A204.1 (cell line): ENCODE measurements around the gene MR1.
"Not testable (repeated sequence)": the region's sequence is repeated elsewhere in the genome, so short reads cannot be mapped to it uniquely, and the experiment has no call there.

Experiments used
- FAIRE-seq: peaks from 2 replicates; lab custom pipeline; 2012; peaks lifted over from hg19 to GRCh38; lab: Jason Lieb, UNC

The MR1 gene

DNA sequence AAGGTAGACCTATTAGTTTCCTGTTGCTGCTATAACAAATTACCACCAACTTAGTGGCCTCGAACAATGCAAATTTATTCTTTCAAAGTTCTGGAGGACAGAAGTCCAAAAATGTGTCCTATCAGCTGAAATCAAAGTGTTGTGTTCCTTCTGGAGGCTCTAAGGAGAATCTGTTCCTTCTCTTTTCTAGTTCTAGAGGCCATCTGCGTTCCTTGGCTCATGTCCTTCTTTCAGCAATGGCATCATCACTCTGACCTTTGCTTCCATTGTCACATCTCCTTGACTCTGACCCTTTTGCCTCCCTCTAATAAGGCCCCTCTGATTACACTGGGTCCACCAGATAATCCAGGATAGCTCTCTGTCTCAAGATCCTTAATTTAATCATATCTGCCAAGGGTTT, 1.2 kb upstream of the MR1 start:
- FAIRE-seq, result no peak

DNA sequence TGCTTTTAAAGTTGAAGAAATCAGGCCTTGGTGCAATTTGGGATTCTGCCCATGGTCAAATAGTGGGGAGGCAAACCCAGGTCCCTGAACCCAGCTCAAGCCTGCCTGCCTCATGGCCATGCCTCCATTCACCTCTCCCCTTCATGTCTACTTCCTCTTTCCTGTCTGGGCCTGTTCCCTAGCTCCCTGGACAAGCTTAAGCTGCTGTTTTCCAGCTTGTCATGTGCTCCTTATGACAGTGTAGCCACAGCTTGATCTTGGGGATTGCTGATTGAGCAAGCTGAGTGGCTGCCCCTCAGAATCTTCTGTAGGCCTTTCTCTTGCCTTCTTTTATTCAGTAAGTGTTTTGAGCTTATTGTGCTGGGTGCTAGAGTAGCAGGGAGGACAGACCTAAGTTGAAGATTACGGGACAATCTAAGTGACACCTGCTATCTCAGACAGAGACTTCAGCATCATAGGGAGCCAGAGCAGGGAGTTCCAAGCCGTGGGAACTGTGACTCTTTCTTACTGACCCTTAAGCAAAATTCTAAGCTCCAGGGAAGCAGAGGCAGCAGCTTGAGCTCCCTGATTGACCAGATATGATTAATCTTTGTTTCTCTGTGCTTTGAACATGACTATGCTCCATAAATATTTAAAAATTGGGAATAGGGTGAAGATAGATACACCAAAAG, 520 bp upstream of the MR1 start:
- FAIRE-seq, result no peak

DNA sequence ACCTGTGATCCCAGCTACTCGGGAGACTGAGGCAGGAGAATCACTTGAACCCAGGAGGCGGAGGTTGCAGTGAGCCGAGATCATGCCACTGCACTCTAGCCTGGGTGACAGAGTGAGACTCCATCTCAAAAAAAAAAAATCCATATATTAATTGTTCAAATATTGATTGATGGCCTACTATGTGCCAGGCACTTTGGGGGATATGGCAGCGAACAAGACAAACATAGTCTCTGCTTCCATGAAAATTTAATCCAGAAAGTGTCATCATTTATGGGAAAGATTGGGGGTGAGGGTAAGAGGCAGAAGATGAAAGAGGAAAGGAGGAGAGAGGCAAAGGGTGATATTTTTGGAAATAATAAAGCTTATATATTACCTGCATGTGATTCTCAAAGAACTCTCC, 1.4 kb downstream of the MR1 start:
- FAIRE-seq, result not testable (repeated sequence)

DNA sequence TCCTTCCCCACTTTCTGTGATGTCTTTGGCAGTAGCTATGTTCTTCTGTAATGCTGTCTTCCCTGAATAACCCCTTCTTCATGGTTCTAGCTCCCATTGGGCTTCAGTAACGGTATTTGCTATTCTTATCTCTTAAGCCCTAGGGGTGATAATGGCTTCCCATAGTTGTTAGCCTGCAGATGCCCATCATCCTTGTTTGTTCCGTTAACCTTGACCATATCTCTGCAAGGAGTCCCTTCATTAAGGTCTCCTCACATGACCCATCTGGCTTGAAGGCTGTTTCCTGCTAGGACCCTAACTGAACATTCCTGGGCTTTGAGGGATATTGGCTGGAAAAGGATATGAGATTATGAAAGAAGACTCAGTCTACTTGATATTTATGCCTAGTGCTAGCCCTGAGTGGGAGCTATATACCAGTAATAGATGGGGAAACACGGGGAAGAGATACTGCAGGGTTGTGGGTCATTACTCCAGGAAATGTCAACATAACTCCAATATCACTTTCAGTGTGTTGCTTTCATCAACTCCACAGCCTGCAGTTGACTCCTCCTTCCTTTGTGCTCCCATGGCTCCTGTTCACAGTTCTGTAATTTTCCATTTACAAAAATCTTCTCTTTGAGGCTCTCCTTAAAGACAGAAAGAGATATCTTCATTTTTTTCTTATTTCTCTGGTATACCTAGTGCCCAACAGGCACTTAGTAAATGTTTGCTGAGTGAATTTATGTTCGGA, 2.5 kb downstream of the MR1 start:
- no peak for FAIRE-seq

DNA sequence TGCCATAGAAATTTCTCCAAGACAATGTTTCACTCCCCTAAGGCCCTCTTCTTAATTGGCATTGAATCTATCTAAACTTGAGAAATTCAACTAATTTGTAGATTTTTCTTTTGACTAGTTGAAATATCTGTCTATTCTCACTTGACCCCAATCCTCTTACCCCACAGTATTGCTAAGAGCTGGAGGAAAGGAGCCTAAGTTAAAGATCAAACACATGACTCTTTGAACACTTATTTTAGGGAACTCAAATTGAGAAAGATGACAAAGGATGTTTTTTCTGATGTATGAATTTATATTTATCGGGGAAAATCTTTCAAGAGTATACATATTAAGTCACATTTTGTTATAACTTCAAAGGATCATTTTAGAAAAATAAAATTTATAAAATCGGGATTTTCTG, 3.6 kb downstream of the MR1 start:
- no peak for FAIRE-seq

DNA sequence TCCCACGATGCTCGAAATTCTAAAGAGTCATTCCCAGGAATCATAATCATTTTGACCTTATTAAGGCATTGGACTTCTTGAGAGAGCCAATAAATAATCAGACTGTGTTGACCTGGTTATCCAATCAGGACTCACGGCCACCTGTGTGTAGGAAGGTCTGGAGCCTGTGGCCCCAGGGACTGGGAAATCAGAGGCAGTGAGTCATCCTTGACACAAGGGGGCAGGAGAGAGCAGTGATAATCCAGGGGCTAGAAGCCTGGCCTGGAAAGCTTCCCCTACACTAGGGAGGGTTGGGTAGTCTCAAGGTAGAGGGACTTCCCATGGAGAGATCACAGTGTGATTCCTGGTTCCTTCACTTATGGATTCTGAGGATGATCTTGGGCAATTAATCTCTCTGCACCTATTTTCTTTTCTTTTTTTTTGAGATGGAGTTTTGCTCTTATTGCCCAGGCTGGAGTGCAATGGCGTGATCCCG, 4.7 kb downstream of the MR1 start:
- no peak for FAIRE-seq

DNA sequence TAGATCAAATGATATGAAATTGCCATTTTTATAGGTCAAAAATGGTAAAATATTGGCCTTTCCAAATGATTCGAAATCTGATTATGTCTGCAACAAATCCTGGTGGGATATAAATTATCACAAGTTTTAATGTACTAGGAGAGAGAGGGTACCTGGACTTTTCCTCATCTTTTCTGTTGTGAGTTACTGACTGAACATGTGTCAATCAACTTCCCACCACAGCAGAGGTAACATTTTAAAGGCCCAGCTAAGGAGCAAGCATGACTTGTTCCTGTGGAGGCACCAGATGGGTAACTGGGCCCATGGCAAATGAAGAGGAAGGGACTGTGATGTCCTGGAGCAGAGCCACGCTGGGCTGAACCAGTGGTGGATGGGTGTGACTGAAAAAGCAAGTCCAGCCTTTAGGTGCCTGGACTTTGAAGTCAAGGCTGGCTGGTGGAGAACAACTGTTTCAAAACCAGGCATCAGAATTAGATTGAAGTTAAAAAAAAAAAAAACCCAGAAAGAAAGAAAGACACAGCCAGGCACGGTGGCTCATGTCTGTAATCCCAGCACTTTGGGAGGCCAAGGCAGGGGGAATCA, 6.6 kb downstream of the MR1 start:
- FAIRE-seq, result no peak

DNA sequence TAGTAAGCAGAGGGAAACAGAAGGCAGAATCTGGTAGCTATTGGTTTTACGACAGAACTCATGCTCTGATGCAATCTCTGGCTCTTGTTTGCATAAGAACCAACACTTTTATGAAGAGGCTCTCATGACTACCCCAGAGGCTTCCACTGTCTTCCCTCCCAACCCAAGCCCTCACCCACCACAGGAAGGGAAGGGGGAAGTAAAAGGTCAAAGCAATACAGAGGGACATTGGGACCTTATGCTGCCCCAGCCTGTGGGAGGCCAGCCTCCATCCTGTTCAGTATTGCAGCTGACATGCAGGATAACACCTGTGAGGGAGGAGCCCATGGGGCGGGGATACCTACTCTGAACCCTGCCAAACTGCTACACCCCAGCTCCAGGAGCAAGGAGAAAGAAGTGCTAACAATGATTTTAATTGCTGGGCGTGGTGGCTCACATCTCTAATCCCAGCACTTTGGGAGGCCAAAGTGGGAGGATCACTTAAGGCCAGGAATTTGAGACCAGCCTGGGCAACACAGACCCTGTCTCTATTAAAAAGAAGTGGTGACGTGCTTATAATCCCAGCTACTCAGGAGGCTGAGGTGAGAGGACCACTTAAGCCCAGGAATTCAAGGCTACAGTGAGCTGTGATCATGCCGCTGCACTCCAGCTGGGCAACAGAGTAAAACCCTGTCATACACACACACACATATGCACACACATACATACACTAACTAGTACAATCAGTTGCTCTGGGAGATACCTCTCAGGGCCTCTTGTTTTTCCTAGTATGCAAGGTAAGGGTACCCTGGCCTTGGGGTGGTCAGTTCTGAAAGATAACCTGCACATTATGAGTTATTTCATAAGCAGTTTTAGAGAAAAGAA, 9.5 kb downstream of the MR1 start:
- no peak for FAIRE-seq

DNA sequence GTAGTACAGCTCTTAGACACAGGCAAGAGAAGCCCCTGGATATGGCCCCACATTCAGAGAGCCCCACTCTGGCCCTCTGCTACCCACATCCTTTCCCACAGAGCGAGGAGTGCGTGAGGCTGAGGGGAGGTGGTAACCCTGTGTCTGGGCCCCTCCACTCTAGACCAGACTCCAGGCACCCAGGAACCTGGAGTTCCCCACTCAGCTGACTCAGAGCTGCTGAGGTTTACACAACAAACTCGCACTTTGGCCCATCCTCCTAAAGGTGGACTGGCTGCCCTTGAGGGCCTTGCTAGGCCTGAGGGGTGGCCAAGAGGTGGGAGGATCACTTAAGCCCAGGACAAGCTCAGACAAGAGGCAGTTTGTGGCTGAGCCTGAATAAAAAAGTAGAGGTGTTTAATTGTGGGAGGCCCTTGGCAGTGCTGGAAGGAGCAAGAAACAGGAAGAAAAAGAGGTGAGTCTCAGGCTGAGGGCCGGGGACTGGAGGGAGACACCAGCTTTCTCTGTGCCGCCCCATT, 10.7 kb downstream of the MR1 start:
- FAIRE-seq, result no peak

DNA sequence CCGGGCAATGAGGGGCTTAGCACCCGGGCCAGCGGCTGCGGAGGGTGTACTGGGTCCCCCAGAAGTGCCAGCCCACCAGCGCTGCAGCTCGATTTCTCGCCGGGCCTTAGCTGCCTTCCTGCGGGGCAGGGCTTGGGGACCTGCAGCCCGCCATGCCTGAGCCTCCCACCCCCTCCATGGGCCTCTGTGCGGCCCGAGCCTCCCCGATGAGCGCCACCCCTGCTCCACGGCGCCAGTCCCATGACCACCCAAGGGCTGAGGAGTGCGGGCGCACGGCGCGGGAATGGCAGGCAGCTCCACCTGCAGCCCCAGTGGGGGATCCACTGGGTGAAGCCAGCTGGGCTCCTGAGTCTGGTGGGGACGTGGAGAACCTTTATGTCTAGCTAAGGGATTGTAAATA, 12.2 kb downstream of the MR1 start:
- FAIRE-seq, result not testable (repeated sequence)

DNA sequence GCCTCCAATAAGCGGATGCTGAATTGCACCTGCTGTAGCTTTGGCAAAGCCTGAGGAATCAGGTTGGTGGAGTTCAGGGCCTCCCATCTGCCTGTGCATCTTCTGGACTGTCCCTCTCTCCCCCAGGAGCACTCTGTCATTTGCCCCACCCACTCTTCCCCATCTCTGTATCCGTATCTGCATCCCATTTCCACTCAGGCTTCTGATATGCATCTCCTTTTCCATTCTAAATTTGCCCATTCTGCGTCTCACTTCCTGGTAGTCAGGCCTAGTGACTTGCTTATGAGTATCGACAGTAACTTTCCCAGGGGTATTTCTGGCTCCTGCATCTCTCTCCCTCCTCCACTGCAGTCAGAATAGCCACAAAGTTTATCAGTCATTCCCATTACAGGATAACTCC, 15.6 kb downstream of the MR1 start:
- FAIRE-seq, result no peak

DNA sequence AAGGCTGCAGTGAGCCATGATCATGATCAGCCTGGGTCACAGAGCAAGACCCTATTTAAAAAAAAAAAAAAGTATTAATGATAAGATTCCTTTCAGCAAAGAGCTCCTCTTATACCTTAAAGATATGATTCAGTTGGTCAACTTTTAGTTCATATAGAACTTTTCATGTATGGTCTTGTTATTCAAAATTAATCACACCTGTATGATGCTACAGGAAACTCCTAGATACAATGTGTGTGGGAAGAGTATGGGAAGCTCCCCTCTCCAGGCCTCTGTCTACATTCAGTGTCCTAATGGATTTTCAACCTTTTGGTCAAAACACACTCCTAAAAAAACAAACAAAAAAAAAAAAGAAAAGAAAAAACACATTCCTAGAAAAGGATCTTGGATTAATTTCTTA, 17.1 kb downstream of the MR1 start:
- no peak for FAIRE-seq

DNA sequence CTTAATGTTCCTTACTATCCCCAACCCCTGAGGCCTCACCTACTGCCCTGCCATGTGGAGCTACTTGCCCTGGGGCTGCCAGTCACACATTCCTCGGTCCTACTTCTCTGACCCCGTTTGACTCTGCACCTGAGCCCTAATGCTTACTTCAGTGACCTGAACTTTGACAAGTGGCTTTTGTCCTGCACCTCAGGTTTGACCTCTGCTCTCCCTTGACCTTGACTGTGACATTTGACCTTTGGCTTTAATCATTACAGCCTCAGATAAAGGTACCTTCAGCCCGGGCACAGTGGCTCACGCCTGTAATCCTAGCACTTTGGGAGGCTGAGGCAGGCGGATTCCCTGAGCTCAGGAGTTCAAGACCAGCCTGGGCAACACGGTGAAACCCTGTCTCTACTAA, 22.8 kb downstream of the MR1 start:
- no peak for FAIRE-seq

DNA sequence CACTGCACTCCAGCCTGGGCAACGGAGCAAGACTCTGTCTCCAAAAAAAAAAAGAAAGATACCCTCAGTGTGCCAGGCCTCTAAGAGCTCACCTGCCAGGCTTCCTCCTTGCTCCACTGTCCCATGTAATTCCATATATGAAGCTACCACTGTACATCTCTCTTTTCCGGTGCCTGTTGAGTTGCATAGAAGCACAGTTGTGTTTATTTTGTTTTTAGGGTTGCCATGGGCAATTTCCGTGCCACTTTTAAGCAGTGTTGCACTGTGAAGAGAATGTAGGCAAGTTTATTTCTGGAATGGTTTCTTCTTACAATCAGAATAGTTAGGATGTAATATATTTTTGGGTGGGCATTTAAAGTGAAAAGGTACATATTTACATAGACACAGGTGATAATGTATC, 23.3 kb downstream of the MR1 start:
- no peak for FAIRE-seq

DNA sequence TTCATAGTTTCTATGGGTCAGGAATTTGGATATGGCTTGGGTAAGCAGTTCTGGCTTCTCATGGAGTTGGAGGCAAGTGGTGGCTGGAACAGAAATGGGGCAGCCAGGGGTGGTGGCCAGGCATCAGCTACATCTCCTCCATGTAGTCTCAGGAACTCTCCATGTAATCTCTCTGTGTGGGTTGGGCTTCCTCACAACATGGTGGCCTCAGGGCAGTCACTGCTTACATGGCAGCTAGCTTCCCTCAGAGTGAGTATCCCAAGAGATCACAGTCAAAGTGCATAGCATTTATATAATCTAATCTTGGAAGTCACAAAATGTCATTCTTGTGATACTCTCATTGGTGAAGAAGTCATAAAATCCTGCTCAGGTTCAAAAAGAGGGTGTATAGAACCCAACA, 25.7 kb downstream of the MR1 start:
- no peak for FAIRE-seq

DNA sequence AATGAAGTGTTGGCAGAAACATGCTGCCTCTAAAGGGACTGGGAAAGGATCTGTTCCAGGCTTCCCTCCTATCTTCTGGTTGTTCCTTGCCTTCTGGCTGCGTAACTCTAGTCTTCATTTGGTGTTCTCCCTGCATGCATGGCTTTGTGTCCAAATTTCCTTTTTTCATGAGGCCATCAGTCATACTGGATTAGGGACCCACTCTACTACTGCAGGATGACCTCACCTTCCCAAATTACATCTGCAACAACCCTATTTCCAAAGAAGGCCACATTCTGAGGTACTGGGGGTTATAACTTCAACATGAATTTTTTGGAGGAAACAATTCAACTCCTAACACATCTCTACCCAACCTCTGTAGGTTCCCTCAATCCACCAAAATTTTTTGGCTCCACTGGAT, 26.3 kb downstream of the MR1 start:
- no peak for FAIRE-seq

DNA sequence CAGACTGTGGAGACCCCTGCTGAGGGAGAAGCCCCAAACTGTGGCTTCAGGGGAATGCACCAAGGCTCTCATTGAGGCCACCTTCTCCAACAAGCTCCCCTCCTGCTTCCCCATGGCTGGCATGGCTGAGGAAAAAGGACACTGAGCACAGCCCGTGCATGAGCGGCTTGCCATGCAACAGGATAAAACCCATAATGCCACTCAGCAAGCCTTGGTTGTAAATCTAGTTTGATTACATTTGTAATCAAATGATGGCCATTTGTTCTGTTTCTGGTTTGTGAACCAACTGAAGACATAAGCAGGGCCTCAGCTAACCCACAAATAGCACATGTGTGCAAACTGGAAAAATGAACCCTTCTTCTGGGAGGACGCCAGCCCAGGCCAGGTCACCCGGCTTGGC, 27.2 kb downstream of the MR1 start:
- not testable (repeated sequence) for FAIRE-seq

DNA sequence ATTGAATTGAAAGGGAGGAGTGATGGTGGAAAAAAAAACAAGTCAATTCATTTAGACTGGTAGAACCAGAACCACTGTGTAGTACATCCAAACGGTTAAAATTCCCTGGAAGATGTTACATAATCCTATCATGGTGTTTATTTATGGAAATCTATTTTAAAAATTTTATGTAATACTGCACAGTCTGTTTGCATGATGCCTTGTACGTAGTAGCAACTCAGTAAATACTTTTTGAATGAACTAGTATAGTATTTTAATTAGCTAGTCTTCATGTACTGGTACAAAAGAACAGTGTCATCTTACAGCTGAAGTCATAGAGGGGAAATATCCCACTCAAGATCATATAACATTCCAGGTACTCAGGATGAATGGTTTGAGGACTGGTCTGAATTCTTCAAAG, 27.7 kb downstream of the MR1 start:
- no peak for FAIRE-seq

DNA sequence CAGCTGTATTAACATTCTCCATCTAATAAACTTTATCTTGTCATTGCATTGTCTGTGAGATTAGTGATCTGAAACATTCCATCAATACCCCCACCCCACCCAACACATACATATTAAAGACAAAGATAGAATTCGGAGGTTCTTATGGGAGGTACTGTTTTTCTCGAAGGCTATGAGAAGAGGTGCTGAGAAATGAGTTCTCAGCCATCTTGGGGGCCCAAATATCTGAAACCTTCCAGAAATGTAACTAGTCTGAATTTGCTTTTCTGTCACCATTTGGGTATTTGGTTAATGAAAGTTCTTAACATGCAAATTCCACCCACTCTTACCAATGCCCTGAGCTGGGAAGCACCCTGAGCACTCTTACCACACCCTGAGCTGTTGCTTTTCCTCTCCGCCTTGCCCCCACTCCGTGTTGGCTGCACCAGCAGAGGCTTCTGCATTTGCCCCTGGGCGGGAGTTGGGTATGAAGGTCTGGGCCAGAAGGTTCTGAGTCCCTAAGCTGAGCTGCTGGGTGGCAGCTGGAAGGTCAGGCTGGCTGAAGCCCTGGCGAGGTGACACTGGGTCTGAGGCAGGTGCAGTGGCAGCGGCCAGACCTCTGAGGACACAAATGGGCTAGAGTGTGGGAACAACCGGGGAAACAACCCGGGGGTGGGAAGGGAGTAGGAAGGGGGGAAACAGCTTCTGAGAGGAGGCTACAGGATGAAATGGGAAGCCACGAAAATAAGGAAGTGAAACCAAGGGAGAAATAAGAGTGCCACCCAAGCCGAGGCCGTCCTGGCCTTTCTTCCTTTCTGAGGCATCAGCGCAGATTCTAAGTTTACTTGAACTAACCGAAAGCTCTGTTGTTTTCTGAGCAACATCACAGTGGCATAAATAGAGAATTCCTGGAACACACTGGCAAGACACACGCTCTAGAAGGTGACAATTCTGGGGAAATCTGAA, 28.4 kb downstream of the MR1 start:
- no peak for FAIRE-seq

DNA sequence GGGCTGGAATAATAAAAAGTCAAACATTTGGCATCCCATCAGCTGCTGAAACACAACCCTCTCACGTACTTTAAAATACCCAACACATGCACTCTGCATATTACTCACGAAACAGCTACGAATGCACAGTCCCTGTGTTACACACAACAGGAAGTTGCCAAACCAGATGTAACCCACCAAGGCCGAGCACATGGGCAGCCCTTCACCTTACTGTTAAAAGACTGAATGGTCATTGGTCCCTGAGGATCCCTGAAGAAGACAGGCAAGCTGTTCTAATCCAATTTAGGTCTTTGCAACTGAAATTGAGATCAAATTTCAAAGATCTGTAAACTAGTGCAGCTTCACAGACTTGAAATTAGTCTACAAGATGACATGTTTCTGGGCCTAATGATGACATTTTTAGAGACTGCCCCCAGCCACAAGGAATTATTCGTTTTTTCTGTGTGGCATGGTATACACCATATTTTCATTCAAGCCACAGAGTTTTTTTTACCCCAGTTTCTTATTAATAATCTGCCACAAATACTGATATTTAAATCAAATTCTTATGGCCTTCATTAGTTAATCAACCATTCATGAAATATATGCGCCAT, 29.1 kb downstream of the MR1 start:
- FAIRE-seq, result no peak

DNA sequence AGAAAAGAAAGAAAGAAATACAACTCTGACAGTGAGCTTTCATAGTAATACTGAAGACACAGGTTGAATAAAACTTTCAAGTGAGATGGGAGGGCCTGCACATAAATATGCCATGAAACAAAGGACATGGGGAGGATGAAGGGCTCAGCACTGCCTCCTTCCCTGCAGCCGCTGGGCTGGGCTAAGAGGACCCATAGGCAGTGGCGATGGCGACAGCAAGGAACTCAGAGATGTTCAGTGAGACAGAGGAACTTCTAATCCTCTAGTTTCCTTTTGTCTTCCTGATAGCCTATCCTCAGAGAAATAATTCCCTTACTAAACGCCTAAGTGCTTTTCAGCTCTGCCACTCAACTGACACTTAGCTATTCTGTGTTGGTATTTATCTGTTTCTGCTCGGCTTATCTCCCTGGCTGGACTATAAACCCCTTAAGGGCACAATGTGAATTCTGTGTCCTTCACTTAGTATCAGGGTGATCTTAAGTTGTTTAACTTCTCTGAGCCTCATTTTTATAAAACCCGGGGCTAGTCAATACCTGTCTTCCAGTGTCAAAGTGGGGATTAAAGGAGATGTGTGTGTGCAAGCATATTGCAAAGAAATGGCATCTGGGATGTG, 30.3 kb downstream of the MR1 start:
- no peak for FAIRE-seq
